Endodermal cell (in vitro differentiated cells): ENCODE measurements around the gene DNM3. TPM values are rescaled to one million over a fixed set of nuclear protein-coding genes. Genes with fewer than 3 reads are reported as not detected.

Source experiments
- DNase-seq: peaks from one replicate; pipeline ENCODE4 v3.0.0-alpha.2; 2017
- H3K27ac ChIP-seq: 2 replicates; pipeline ENCODE4 v1.5.1; 2013; ENCODE audit warnings: mild to moderate bottlenecking, low read depth, low read length, moderate library complexity
- H3K27me3 ChIP-seq: 2 replicates; pipeline ENCODE4 v1.6.1; 2013; ENCODE audit warnings: mild to moderate bottlenecking, low read length, moderate library complexity; ENCODE audit not compliant: insufficient read depth, control insufficient read depth, poor library complexity, severe bottlenecking
- H3K36me3 ChIP-seq: 2 replicates; pipeline ENCODE4 v1.7.0; 2013; ENCODE audit warnings: mild to moderate bottlenecking, low read length, moderate library complexity; ENCODE audit not compliant: control insufficient read depth, insufficient read depth
- H3K4me1 ChIP-seq: one replicate; pipeline ENCODE4 v1.7.0; 2013; ENCODE audit warnings: low read length; ENCODE audit not compliant: control insufficient read depth, insufficient read depth
- H3K4me3 ChIP-seq: 2 replicates; pipeline ENCODE4 v1.5.1; 2013; ENCODE audit warnings: mild to moderate bottlenecking, low read length, moderate library complexity
- H3K9ac ChIP-seq: 2 replicates; pipeline ENCODE4 v1.6.1; 2013; ENCODE audit warnings: mild to moderate bottlenecking, low read length, moderate library complexity; ENCODE audit not compliant: poor library complexity, severe bottlenecking; ENCODE audit errors: extremely low read depth
- H3K9me3 ChIP-seq: 2 replicates; pipeline ENCODE4 v1.6.1; 2013; ENCODE audit warnings: mild to moderate bottlenecking, low read length, moderate library complexity; ENCODE audit not compliant: control insufficient read depth
- H3K27ac Mint-ChIP-seq: 2 replicates; pipeline ENCODE4 v1.8.0; 2020; ENCODE audit warnings: mixed read lengths
- H3K27me3 Mint-ChIP-seq: 2 replicates; pipeline ENCODE4 v1.8.0; 2021; ENCODE audit warnings: mild to moderate bottlenecking, mixed read lengths; ENCODE audit not compliant: insufficient read depth
- H3K36me3 Mint-ChIP-seq: 2 replicates; pipeline ENCODE4 v1.8.0; 2020; ENCODE audit warnings: low read depth, mixed read lengths
- H3K4me1 Mint-ChIP-seq: 2 replicates; pipeline ENCODE4 v1.8.0; 2020; ENCODE audit warnings: mixed read lengths
- H3K4me3 Mint-ChIP-seq: 2 replicates; pipeline ENCODE4 v1.8.0; 2020; ENCODE audit warnings: mild to moderate bottlenecking, moderate library complexity, mixed read lengths
- H3K9me3 Mint-ChIP-seq: 2 replicates; pipeline ENCODE4 v1.8.0; 2020; ENCODE audit warnings: mild to moderate bottlenecking, mixed read lengths
- WGBS, 2 experiments: methylation state at CpG; one replicate each; pipeline versions ENCODE4 v1.1.5 to v1.1.7; 2013; ENCODE audit warnings: missing lambda C conversion rate in 2 of 2, mixed read lengths in 1 of 2; ENCODE audit not compliant: insufficient coverage in 1 of 2, insufficient read length in 1 of 2; 5-methylcytosine and 5-hydroxymethylcytosine counted together
- total RNA-seq, 2 donors: library from RNA; stranded (reverse); fragmentation: NEBNext Ultra II Directional in 1 of 2; extraction: Animal tissue kit (Norgen Biotek cat#: 25700) in 1 of 2; gene quantifications; 2 replicates in 1 of 2; 3 replicates in 1 of 2; pipeline ENCODE4 v1.2.1, GENCODE V29; 2021
- TF ChIP-seq, protein P1 (sequence below): fragments of 200-600 bp; sonication (generic); conservative IDR thresholded peaks from 2 replicates; pipeline ENCODE4 v1.5.0; 2021; ENCODE audit warnings: antibody characterized with exemption, mild to moderate bottlenecking

The DNM3 gene
- total RNA-seq, 2 donors from 2014 or later = 0.53 to 1.8 TPM

DNA sequence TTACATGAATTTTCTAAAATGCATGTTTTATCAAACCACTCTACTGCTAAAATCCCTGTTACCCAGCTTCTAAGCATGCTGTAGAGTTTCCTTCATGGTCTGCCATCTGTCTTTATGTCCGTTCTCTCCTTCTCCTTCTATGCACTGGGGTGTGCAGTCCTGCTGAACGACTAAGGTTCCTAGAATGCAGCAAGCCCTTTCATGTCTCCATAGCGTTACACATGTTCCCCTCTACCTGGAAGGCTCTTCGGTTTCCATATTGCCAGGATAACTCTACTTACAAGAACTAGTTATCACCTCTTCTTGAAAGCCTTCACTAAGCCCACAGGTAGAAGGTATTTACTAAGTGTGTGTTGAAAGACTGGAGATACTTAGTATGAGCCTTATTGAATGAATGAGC, 22.2 kb downstream of the DNM3 start:
- no peaks in the 10 kb centered on the region for H3K9me3 Mint-ChIP-seq
- no peak overlapping the region for H3K4me3 Mint-ChIP-seq
- H3K36me3 Mint-ChIP-seq = no peaks in the 10 kb centered on the region
- Histone ChIP-seq H3K9ac (no peak overlapping the region), H3K9me3 (no peaks in the 10 kb centered on the region), H3K27me3 (no peaks in the 10 kb centered on the region), H3K4me1 (no peaks in the 10 kb centered on the region), H3K36me3 (no peaks in the 10 kb centered on the region), H3K27ac (no peak overlapping the region), H3K4me3 (no peak overlapping the region)
- DNase-seq = no peak
- WGBS, 2 experiments = 88% methylated on average over 4 of the region's 4 CpGs; no CpG with 5 or more reads in 1 of the 2 experiments
- no peak overlapping the region for H3K27ac Mint-ChIP-seq
- no peaks in the 10 kb centered on the region for H3K27me3 Mint-ChIP-seq
- no peaks in the 10 kb centered on the region for H3K4me1 Mint-ChIP-seq
- TF ChIP-seq, protein P1, sequence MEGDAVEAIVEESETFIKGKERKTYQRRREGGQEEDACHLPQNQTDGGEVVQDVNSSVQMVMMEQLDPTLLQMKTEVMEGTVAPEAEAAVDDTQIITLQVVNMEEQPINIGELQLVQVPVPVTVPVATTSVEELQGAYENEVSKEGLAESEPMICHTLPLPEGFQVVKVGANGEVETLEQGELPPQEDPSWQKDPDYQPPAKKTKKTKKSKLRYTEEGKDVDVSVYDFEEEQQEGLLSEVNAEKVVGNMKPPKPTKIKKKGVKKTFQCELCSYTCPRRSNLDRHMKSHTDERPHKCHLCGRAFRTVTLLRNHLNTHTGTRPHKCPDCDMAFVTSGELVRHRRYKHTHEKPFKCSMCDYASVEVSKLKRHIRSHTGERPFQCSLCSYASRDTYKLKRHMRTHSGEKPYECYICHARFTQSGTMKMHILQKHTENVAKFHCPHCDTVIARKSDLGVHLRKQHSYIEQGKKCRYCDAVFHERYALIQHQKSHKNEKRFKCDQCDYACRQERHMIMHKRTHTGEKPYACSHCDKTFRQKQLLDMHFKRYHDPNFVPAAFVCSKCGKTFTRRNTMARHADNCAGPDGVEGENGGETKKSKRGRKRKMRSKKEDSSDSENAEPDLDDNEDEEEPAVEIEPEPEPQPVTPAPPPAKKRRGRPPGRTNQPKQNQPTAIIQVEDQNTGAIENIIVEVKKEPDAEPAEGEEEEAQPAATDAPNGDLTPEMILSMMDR = no peak

GRCh38 chr1:171864308-171864707, 23.0 kb downstream of the DNM3 start:
- Histone ChIP-seq H3K9me3 (no peaks in the 10 kb centered on the region), H3K27ac (no peak overlapping the region), H3K4me1 (no peaks in the 10 kb centered on the region), H3K9ac (no peak overlapping the region), H3K27me3 (no peaks in the 10 kb centered on the region), H3K4me3 (no peak overlapping the region), H3K36me3 (no peaks in the 10 kb centered on the region)
- Mint-ChIP-seq H3K9me3 (no peaks in the 10 kb centered on the region), H3K36me3 (no peaks in the 10 kb centered on the region), H3K27me3 (no peaks in the 10 kb centered on the region), H3K27ac (no peak overlapping the region), H3K4me3 (no peak overlapping the region), H3K4me1 (no peaks in the 10 kb centered on the region)
- TF ChIP-seq, protein P1 = no peak
- DNase-seq = no peak

DNA sequence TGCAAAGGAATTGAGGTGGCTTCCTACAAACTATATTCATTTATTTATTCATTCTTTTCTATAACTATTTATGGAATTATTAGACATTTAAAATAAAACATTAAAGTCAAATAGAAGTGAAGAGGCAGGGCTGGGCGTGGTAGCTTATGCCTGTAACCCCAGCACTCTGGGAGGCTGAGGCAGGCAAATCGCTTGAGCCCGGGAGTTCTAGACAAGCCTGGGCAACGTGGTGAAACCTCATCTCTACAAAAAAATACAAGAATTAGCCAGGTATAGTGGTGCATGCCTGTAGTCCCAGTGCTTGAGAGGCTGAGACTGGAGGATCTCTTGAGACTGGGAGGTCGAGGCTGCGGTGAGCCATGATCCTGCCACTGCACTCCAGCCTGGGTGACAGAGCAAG, 23.8 kb downstream of the DNM3 start:
- H3K36me3 ChIP-seq = no peaks in the 10 kb centered on the region
- TF ChIP-seq, protein P1 = no peak
- no peaks in the 10 kb centered on the region for H3K27me3 ChIP-seq
- H3K27me3 Mint-ChIP-seq = no peaks in the 10 kb centered on the region
- no peak overlapping the region for H3K27ac ChIP-seq
- no peak for DNase-seq
- H3K4me3 ChIP-seq = no peak overlapping the region
- H3K4me1 ChIP-seq = no peaks in the 10 kb centered on the region
- H3K36me3 Mint-ChIP-seq = no peaks in the 10 kb centered on the region
- 76 to 87% methylated on average over 4 to 6 of the region's 6 CpGs for WGBS, 2 experiments
- H3K9ac ChIP-seq = no peak overlapping the region
- no peaks in the 10 kb centered on the region for H3K9me3 Mint-ChIP-seq
- H3K4me3 Mint-ChIP-seq = no peak overlapping the region
- H3K27ac Mint-ChIP-seq = no peak overlapping the region
- H3K4me1 Mint-ChIP-seq = no peaks in the 10 kb centered on the region
- no peaks in the 10 kb centered on the region for H3K9me3 ChIP-seq
